ENCODE data around the gene OSTM1. TPM values are rescaled to one million over a fixed set of nuclear protein-coding genes. Genes with fewer than 3 reads are reported as not detected.

OSTM1 gene
- total and polyA plus RNA-seq, 9 of the 15 experiments (the other 6 are each of a cell fraction or from before 2014, with no cell fraction given) = 5.6 to 29.5 (median 16.3) TPM

DNA sequence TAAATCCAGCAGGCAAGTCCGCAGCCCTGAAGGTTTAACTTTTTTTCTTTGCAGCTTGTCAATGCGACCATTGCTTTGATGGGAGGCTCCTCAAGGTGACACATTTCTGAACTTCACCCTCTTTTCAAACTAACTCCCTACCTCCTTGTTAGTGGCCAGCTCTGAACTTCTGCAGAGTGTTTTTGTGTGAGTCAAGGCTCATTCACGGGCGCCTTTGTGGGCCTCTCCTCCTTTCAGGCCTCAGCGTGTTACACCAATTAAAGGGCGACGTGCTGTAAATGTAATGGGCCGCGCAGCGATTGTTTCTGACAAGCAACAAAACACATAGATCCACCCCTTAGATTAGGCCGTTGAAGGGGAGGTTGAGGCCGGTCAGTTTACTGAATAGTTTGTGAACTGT is 45.8 kb upstream of the OSTM1 start:
- no peaks in the 10 kb centered on the region for H4K20me1 ChIP-seq (replicated peaks; ENCODE audit: control insufficient read depth, insufficient read depth, low read length)
- H2AFZ ChIP-seq (ENCODE audit: low read depth, low read length) = no peak overlapping the region
- FAIRE-seq (no peak), DNase-seq (ENCODE audit: extremely low read depth in 1 of 4, low spot score in 3 of 4) (no peak), ATAC-seq (no peak)
- no peaks in the 10 kb centered on the region for H3K9me1 ChIP-seq (ENCODE audit: control insufficient read depth, insufficient read depth, low read length)
- intact Hi-C loops (cut with micrococcal nuclease) (no loop called here), in situ Hi-C loops (cut with MboI) (no loop called here)
- peaks cover 27 to 64% of the 10 kb centered on the region in 2 experiments; a peak in 4 of 5 replicates for H3K27me3 ChIP-seq (ENCODE audit: control insufficient read depth in 2 of 2, insufficient read depth in 2 of 2, low read length in 2 of 2)
- H3K4me2 ChIP-seq (ENCODE audit: insufficient read depth, low read length) = no peak overlapping the region
- no peak overlapping the region for H3K4me3 ChIP-seq
- ChIA-PET POLR2A (interaction anchor here (0.8 to 1.2 kb wide), 3 partner anchors 10 to 146 kb away, joined by 4 read pairs; no protein-coding TSS in a partner anchor), CTCF (ENCODE audit: low intra/inter-chr PET ratio) (no interaction called here)
- H3K4me1 ChIP-seq (replicated peaks in 1 of 2; ENCODE audit: control insufficient read depth in 2 of 2, insufficient read depth in 2 of 2, low read length in 2 of 2) = peaks cover 0 to 21% of the 10 kb centered on the region in 2 experiments; a peak in 3 of 5 replicates
- no peak overlapping the region for H3K27ac ChIP-seq (ENCODE audit: extremely low read depth, low read depth, low read length)
- no peaks in the 10 kb centered on the region for H3K79me2 ChIP-seq (ENCODE audit: control insufficient read depth, insufficient read depth, low read length)
- no peak overlapping the region for H3K9ac ChIP-seq (ENCODE audit: insufficient read depth in 1 of 2, low read depth in 2 of 2, low read length in 2 of 2)
- H3K36me3 ChIP-seq (ENCODE audit: control insufficient read depth, insufficient read depth, low read length) = no peaks in the 10 kb centered on the region
- no TSS peak for BruUV-seq (replicated peaks)
- no peaks in the 10 kb centered on the region for H3K9me3 ChIP-seq (replicated peaks; ENCODE audit: control insufficient read depth, insufficient read depth, low read depth, low read length)
- 27% methylated on average over 12 of the region's 12 CpGs for WGBS (ENCODE audit: insufficient coverage, low coverage, missing lambda C conversion rate)
- TF ChIP-seq MYNN (IDR thresholded peaks at IDR 0.05) (no peak), MYNN (CRISPR knock-in tag; IDR thresholded peaks at IDR 0.05) (no peak), ZNF316 (IDR thresholded peaks at IDR 0.05) (no peak), HMG20B (CRISPR knock-in tag; IDR thresholded peaks at IDR 0.05) (no peak), SUPT5H (IDR thresholded peaks at IDR 0.05) (no peak), RBM22 (IDR thresholded peaks at IDR 0.05; ENCODE audit: low read depth, low read length, poor library complexity, severe bottlenecking) (no peak), MECOM (CRISPR knock-in tag; IDR thresholded peaks at IDR 0.05) (no peak), ZC3H4 (CRISPR knock-in tag; IDR thresholded peaks at IDR 0.05; ENCODE audit: borderline replicate concordance) (no peak), ERF (CRISPR knock-in tag; IDR thresholded peaks at IDR 0.05) (no peak), TOE1 (IDR thresholded peaks at IDR 0.05; ENCODE audit: borderline replicate concordance) (no peak), TOE1 (CRISPR knock-in tag; IDR thresholded peaks at IDR 0.05; ENCODE audit: borderline replicate concordance, low read depth) (no peak)
- TF ChIP-seq, protein P1, sequence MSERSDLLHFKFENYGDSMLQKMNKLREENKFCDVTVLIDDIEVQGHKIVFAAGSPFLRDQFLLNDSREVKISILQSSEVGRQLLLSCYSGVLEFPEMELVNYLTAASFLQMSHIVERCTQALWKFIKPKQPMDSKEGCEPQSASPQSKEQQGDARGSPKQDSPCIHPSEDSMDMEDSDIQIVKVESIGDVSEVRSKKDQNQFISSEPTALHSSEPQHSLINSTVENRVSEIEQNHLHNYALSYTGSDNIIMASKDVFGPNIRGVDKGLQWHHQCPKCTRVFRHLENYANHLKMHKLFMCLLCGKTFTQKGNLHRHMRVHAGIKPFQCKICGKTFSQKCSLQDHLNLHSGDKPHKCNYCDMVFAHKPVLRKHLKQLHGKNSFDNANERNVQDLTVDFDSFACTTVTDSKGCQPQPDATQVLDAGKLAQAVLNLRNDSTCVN (CRISPR knock-in tag; IDR thresholded peaks at IDR 0.05) = no peak
- TF ChIP-seq, protein P2, sequence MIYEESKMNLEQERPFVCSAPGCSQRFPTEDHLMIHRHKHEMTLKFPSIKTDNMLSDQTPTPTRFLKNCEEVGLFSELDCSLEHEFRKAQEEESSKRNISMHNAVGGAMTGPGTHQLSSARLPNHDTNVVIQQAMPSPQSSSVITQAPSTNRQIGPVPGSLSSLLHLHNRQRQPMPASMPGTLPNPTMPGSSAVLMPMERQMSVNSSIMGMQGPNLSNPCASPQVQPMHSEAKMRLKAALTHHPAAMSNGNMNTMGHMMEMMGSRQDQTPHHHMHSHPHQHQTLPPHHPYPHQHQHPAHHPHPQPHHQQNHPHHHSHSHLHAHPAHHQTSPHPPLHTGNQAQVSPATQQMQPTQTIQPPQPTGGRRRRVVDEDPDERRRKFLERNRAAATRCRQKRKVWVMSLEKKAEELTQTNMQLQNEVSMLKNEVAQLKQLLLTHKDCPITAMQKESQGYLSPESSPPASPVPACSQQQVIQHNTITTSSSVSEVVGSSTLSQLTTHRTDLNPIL (CRISPR knock-in tag; IDR thresholded peaks at IDR 0.05) = no peak
- TF ChIP-seq, protein P3, sequence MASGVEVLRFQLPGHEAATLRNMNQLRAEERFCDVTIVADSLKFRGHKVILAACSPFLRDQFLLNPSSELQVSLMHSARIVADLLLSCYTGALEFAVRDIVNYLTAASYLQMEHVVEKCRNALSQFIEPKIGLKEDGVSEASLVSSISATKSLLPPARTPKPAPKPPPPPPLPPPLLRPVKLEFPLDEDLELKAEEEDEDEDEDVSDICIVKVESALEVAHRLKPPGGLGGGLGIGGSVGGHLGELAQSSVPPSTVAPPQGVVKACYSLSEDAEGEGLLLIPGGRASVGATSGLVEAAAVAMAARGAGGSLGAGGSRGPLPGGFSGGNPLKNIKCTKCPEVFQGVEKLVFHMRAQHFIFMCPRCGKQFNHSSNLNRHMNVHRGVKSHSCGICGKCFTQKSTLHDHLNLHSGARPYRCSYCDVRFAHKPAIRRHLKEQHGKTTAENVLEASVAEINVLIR (CRISPR knock-in tag; IDR thresholded peaks at IDR 0.05) = no peak
- TF ChIP-seq, protein P4, sequence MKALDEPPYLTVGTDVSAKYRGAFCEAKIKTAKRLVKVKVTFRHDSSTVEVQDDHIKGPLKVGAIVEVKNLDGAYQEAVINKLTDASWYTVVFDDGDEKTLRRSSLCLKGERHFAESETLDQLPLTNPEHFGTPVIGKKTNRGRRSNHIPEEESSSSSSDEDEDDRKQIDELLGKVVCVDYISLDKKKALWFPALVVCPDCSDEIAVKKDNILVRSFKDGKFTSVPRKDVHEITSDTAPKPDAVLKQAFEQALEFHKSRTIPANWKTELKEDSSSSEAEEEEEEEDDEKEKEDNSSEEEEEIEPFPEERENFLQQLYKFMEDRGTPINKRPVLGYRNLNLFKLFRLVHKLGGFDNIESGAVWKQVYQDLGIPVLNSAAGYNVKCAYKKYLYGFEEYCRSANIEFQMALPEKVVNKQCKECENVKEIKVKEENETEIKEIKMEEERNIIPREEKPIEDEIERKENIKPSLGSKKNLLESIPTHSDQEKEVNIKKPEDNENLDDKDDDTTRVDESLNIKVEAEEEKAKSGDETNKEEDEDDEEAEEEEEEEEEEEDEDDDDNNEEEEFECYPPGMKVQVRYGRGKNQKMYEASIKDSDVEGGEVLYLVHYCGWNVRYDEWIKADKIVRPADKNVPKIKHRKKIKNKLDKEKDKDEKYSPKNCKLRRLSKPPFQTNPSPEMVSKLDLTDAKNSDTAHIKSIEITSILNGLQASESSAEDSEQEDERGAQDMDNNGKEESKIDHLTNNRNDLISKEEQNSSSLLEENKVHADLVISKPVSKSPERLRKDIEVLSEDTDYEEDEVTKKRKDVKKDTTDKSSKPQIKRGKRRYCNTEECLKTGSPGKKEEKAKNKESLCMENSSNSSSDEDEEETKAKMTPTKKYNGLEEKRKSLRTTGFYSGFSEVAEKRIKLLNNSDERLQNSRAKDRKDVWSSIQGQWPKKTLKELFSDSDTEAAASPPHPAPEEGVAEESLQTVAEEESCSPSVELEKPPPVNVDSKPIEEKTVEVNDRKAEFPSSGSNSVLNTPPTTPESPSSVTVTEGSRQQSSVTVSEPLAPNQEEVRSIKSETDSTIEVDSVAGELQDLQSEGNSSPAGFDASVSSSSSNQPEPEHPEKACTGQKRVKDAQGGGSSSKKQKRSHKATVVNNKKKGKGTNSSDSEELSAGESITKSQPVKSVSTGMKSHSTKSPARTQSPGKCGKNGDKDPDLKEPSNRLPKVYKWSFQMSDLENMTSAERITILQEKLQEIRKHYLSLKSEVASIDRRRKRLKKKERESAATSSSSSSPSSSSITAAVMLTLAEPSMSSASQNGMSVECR (CRISPR knock-in tag; IDR thresholded peaks at IDR 0.05) = no peak

All from K562 (cell line).